NCI-H226 (cell line): ENCODE results near the gene TGOLN2.
"Not testable (repeated sequence)": the region's sequence is repeated elsewhere in the genome, so short reads cannot be mapped to it uniquely, and the experiment has no call there.

Experiments used
- DNase-seq: peaks from one replicate; pipeline ENCODE4 v3.0.0-alpha.2; 2015

The TGOLN2 gene

DNA sequence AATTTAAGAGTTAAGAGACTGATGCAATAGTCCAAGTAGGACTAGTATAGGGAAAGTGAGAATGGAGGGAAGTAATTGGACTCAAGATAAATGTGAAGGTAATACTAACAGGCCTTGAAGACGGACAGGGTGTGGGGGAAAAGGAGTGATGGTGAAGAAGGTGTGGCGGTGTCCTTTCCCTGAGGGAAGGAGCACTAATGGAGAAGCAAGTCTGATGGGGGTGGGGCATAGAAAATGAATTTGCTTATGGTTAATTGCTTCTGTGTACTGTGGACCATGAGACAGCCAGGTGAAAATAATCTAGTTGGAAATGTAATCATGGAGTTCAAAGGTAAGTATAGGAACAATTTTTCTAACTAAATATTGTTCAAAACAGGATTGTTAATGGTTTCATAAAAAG lies 7.1 kb upstream of the TGOLN2 start:
- no peak for DNase-seq

DNA sequence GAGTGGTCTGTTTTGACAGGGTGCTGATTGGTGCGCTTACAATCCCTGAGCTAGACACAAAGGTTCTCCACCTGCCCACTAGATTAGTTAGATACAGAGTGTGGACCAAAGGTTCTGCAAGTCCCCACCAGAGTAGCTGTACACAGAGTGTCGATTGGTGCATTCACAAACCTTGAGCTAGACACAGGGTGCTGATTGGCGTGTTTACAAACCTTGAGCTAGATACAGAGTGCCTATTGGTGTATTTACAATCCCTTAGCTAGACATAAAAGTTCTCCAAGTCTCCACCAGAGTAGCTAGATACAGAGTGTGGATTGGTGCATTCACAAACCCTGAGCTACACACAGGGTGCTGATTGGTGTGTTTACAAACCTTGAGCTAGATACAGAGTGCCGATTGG lies 6.1 kb upstream of the TGOLN2 start:
- DNase-seq, result not testable (repeated sequence)

DNA sequence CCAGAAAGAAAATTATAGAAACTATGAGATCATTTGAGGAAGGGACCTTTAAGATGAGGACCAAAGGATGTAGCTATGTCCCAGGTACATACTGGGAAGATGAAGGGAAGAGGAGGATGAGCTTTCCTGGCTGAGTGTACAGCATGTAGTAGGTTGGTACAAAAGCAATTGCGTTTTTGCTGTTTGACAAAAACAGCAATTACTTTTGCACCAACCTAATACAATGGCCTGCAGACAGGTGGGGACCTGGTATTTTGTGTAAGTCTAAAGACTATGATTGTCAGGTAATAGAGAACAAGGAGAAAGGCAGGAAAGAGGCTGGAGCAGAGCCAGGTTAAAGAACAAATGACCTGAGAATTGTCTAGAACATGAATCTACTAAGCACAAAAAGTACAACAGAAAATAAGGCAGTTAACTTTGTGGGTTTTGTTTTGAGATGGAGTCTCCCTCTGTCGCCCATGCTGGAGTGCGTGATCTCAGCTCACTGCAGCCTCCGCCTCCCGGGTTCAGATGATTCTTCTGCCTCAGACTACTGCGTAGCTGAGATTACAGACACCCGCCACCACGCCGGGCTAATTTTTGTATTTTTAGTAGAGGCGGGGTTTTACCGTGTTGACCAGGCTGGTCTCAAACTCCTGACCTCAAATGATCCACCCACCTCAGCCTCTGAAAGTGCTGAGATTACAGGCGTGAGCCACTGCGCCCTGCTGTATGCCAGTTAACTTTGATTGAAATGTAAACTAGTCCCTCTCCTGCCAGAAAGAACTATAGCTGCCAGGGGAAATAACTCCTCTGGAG lies 3.2 kb upstream of the TGOLN2 start:
- no peak for DNase-seq

DNA sequence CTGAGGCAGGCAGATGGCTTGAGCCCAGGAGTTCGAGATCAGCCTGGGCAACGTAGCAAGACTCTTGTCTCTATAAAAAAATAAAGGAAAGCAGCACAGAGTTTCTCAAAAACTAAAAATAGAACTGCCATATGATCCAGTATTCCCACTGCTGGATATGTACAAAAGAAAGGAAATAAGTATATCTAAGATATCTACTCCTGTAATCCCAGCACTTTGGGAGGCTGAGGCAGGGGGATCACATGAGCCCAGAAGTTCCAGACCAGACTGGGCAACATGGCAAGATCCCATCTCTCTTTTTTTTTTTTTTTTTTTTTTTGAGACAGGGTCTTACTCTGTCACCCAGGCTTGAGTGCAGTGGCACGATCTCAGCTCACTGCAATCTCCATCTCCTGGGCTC lies 1.9 kb upstream of the TGOLN2 start:
- DNase-seq, result not testable (repeated sequence)

DNA sequence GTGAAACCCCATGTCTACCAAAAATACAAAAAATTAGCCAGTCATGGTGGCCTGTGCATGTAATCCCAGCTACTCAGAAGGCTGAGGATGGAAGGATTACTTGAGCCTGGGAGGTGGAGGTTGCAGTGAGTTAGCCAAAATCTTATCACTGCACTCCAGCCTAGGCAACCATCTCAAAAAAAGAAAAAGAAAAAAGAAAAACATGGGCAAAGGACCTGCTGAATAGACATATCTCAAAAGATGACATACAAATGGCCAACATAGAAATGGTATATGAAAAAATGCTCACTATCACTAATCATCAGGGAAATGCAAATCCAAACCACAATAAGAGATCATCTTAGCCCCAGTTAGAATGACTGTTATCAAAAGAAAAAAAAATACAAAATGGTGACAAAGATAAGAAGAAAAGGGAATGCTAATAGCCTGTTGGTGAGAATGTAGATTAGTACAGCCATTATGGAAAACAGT lies 1.4 kb upstream of the TGOLN2 start:
- no peak for DNase-seq

DNA sequence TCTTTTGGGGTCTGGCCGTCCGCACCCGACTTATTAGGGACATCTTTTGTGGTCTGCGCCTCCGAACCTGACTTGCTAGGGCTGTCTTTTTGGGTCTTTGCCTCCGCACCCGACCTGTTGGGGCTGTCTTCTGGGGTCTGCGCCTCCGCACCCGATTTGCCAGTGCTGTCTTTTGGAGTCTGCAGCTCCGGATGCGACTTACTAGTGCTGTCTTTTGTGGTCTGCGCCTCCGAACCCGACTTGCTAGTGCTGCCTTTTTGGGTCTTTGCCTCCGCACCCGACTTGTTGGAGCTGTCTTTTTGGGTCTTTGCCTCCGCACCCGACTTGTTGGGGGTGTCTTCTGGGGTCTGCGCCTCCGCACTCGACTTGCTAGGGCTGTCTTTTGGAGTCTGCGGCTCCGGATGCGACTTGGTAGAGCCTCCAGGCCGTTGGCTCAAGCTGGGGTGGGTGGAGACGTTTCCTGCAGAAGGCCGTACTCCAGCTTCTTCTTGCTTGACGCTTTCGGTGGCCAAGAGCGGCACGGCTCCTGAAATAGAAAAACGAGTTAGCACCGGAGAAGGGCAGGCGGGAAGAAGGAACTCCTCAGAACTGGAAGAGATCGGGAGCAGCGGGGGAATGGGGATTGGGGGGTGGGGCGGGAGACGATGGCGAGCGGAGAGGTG lies 498 bp downstream of the TGOLN2 start:
- no peak for DNase-seq

DNA sequence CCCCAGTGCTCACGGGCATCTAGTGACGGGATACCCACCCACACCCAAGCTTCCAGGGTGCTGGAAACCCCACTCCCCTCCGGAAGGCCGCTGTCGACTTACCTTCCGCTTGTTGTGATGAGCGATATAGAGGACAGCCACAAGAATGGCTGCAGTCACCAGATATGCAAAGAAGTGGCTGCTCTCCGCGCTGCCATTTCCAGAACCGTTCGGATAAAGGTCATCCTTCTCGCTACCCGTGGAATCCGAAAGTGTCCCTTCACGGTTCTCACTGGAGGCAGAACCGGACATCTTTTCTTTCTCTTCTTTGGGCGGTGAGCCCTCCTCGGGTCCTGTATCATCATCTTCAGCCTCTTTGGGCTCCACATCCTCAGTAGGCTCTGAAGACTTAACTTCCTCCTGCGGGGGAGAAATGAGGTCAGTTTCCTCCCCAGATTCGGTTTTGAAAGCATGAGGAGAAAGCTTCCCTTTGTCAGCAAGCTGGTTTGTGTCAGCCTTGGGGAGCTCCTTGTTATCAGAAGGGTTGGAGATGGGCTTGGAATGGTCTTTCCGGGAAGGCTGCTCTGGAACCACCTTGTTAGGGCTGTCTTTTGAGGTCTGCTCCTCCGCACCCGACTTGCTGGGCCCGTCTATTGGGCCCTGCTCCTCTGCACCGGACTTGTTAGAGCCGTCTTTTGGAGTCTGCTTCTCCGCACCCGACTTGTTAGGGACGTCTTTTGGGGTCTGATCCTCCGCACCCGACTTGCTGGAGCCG lies 1.2 kb downstream of the TGOLN2 start:
- no peak for DNase-seq

DNA sequence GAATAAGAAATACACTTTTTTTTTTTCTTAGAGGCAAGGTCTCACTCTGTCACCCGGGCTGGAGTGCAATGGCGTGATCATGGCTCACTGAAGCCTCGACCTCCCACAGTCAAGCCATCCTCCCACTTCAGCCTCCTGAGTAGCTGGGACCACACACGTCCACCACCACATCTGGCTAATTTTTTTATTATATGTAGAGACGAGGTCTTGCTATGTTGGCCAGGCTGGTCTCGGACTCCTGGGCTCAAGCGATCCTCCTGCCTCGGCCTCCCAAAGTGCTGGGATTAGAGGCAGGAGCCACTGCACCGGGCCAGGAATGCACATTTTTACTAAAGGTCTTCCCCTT lies 2.4 kb downstream of the TGOLN2 start:
- no peak for DNase-seq

DNA sequence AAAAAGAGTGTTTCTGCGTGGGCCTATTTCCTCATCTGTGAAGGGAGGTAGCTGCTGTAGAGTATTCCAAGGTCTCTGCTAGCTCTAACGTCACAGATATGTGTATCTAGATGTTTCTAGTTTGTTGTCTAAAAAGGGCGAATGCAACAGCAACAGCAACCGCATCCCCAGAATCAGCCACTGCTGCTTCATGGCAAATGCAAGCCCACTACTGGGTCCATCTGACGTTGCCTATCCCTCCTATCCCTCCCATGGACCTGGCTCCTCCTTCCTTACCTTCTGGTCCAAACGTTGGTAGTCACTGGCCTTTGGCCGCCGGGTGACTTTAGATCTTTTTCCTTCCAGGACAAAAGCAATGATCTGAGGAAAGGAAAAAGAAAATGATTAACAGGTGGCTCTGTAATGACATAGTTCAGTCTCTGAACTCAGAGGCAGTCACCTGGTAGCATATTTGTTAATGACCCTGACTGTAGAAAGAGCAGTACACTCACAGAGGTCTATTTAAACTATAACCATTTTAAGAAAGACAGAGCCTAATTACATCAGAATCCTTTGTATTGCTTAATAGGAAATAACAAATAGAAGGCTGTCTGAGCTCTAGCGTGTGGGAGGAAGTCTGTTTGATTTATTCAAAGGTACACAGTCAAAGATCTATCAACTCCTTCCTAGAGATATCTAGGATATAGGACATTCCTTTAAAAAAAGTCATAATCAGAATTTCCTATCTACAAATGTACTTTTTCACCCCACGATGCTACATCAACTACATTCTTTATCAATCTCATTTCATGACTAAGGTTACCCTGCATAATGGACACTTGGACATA lies 2.9 kb downstream of the TGOLN2 start:
- no peak for DNase-seq

DNA sequence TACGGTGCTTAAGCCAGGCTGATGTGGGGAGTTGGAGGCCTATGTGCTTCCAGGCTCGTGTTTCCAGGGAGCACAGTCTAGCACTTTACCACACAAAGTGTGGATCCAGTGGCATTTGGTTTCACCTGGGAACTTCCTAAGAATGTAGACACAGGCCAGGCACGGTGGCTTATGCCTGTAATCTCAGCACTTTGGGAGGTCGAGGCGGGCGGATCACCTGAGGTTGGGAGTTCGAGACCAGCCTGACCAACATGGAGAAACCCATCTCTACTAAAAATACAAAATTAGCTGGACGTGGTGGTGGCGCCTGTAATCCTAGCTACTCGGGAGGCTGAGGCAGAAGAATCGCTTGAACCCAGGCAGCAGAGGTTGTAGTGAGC lies 3.8 kb downstream of the TGOLN2 start:
- DNase-seq, result not testable (repeated sequence)

DNA sequence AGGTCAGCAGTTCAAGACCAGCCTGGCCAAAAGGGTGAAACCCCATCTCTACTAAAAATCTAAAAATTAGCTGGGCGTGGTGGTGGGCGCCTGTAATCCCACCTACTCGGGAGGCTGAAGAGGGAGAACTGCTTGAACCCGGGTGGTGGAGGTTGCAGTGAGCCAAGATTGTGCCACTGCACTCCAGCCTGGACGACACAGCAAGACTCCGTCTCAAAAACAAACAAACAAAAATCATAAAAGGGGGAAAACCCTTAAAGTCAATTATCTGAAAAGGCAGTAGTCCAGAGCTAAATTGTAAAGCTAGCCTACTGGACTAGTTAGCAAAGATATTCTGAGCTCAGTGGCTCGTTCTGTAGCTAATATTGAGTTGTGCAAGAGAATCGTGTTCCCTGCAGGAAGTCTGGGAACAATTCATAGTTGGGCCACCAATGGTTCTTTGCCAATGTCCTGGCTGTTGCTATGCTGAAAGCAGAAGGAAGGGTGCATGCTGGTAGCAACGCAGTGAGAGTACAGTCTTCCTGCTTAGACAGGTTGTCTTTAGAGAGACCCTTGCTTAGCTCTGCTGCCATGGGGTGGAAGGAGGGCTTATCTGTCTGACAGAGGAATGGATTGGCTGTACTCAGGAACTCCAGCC lies 4.3 kb downstream of the TGOLN2 start:
- DNase-seq, result no peak

DNA sequence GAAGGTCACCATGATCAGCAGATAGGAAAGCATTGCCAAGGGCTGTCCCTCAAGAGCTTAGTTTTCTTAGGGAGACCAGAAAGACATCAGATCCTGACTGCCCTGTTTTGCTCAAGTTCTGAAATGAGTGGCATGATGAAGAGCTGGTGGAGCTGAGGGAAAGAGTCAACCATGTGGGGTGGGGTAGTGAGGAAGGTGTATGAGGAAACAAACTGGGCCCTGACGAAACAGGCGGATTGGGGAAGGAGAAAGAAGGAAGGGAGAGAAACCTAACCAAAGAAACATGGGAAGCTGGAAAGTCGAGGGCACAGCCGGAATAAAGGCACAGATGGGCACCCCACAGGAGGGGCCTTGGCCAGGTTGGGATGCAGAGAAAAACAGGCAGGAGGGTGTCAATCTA lies 8.0 kb downstream of the TGOLN2 start:
- no peak for DNase-seq

DNA sequence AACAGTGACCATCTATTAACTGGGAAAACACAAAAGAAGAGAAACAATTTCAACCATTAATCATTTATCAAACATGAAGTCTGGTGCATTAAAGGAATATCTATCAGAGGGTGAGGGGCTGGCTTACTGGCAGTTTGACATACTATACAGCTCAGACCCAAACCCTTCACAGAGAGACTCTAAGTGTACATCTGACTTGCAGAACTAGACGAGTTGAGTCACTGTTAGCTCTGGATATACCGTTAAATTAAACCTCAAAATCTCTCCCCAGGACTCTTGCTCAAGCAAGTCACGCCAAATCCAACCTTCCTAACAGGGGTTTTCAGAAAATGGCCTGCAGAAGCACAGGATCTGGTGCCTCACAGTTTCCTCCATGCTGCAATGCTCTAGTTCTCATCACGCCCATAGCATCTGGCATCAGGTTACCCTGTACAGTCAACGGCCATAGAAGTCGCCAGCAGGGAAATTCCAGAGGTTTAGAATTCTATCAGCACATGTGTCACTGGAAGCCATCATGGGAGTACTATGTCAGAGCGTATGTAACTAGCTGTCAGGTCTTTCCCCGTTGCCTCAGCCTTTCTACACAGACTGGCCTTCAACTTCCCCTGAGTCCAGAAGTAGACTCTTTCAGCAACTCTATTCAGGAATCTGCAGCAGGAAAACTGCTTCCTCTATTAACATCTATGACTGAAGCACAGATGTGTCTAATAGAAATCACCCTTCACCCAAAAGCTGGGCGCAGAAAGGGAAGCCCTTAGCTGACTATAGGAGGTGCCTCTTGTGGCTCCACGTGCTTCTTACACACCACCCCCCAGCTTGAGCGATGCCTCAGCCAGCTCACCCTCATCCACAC lies 9.3 kb downstream of the TGOLN2 start:
- DNase-seq, result no peak

DNA sequence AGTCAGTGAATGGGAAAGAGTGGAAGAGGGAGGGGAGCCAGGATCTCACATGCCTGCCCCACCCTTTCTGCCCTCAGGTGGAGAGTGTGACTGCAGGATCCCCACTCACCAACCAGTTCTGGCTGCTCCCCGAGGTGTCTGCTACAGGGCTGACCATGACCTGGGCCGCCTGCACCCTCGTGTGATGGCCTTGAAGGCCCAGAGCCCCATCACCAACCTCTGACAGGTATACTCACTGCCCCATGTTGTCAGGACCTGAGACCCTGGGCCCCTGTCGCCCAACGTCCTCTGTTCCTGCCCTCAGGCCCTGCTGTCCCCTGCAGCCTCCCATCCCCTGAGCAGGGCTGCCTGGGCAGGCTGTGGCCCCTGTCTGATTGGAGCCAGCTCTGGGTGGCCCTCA lies 11.9 kb downstream of the TGOLN2 start:
- not testable (repeated sequence) for DNase-seq

DNA sequence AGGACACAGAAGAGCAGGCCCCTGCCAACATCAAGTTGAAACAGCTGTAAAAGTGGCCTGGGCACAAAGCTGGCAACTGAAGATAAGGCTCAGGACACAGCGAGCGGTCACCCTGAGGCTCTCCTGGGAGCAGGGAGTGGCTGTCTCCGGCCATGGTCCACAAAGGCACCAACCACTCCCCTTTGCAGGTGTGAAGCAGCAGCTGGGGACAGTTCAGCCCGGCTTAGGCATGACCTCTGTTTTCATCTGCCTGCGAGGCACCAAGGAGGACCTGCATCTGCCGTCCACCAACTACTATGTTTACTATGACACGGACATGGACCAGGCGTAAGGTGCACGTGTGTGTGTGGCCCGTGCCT lies 12.9 kb downstream of the TGOLN2 start:
- no peak for DNase-seq

DNA sequence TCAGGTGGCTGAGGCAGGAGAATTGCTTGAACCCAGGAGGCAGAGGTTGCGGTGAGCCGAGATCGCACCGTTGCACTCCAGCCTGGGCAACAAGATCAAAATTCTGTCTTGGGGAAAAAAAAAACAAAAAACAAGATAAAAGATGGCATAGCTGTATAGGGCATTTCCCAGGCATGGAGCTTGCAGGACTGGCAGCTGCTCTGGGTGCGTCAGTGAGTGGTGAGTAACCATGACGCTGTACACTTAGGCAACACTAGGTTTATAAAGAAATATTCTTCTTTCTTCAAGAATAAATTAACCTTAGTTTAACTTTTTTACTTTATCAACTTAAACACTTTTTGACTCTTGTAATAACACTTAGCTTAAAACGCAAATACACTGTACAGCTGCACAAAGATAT lies 15.4 kb downstream of the TGOLN2 start:
- DNase-seq, result peak; percentile 80

DNA sequence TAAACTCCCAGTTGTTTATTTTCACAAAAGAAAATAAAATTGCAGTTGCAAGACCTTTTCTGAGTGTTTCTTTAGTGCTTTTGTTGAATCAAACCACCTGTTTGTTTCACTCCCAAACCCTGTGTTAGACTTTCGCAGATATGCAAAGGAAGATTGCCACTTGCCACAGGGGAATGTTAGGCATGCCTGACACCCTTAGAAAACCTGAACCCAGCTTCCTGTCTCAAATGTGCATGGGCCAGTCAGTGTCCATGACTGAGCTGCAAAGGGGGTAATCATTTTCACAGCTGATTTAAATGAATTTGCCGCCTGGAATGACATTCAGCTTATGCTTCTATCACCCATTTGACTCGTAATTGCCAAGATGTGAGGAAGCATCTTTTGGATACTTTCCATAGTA lies 17.5 kb downstream of the TGOLN2 start:
- DNase-seq, result no peak

DNA sequence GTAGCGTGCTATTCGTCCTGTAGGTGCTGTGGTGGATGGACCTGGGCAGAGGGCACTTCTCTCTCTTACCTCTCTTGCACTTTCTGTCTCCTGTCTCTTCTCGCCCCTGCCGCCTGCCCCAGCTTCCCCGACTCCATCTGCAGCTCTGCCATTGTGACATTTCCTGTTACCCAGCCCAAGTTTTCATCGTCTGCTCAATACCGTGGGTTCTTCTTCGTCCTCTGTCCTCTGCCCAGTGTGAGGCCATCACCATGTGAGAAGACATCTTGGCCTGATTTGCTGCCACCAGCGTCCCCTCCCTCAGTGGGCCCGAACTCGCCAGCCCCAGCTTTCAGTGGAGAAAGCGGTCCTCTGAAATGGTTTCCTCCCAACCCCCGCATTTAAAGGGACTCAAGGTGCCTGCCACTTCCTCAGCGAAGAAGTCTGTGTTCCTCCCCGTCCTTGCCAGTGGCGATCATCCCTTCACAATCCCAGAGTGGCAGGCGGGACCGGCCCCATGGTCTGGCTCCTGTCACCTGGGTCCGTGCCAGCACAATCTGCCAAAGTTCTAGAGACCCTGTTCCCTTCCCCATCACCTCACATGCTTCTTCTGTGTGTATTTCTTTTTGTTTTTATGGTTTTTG lies 18.0 kb downstream of the TGOLN2 start:
- no peak for DNase-seq

DNA sequence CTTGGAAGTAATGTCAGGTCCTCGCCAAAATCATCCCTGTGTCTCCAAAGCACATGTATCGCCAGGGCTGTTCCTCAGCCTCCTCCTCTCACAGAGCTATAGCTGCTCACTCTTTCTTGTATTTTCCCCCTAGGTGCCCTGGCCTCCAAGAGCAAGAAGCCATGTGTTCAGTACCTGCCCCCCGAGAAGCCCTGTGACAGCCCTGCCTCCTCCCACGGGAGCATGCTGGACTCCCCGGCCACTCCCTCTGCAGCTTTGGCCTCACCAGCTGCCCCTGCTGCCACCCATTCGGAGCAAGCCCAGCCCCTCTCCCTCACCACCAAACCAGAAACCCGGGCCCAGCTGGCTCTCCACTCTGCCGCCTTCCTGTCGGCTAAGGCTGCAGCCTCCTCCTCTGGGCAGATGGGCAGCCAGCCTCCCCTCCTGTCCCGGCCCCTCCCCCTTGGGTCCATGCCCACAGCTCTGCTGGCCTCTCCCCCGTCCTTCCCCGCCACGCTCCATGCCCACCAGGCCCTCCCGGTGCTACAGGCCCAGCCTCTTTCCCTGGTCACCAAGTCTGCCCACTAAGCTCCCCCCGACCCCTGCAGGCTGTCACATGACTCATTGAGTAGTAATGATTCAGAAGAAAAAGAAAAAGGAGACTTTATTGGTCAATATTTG lies 18.8 kb downstream of the TGOLN2 start:
- peak; percentile 79 for DNase-seq

DNA sequence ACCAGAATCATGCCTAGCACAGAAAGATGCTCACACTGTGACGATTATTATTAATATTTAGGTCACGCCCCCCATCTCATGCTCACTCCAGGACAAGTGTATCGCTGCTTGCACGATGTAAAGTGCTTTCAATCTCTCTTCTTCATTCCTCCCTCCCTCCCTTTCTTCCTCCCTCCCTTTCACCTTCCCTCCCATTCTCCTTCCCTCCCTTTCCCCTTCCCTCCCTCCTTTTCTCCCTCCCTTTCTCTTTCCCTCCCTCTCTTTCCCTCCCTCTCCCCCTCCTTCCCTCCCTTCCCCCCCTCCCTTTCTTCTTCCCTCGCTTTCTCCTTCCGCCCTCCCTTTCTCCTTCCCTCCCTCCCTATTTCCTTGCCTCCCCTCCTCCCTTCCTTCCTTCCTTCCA lies 19.6 kb downstream of the TGOLN2 start:
- no peak for DNase-seq

DNA sequence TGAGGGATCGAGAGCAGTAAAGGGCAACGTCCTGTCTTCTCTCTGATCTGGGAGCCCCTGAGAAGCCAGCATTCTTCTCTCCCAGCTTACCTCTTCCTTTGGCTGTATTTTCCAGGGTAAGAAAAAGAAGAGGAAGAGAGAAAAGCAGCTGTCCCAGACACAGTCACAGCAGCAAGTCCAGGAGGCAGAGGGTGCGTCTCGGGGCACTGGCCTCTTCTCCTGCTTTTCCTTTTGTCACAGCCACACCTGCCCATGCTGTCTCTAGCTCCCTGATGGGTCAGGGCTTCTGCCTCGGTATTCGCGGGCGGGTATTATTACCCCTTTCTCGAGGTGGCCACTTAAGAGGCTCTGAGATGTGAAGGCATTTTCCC lies 20.3 kb downstream of the TGOLN2 start:
- no peak for DNase-seq
